Measurements from ENCODE around the gene POLR1G. TPM values are rescaled to one million over a fixed set of nuclear protein-coding genes. Genes with fewer than 3 reads are reported as not detected.

The POLR1G gene
- total RNA-seq, 1 experiment from 2014 or later: 6.6 TPM

DNA sequence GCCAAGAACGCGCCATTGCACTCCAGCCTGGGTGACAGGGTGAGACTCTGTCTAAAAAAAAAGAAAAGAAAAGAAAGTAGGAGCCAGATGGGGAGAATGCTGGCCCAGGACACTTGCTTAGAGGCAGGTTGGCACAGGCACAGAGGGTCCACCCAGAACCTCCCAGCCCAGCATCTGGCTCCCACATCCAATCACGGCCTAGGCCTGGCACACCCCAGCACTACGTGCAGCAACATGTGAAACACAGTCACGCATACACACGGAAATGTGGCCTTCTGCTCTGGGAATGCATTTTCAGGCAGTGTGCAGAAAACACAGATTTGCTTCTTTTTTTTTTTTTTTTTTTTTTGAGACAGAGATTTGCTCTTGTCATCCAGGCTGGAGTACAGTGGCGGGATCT is 40.5 kb downstream of the POLR1G start:
- no peak overlapping the region for H3K9ac ChIP-seq (ENCODE audit: low read length)
- no peak for DNase-seq
- peaks cover 55% of the 10 kb centered on the region for H3K4me1 ChIP-seq (ENCODE audit: low read length)
- 0 out of 2 replicates have a peak, but pooled peaks cover 3% of the 10 kb centered on the region for H3K27me3 ChIP-seq (ENCODE audit: low read length)
- H3K9me2 ChIP-seq (replicated peaks; ENCODE audit: insufficient read depth, low read length): no peaks in the 10 kb centered on the region
- no peaks in the 10 kb centered on the region for H4K20me1 ChIP-seq (ENCODE audit: insufficient read depth, low read depth, low read length)
- H3K27ac ChIP-seq (ENCODE audit: low read length): no peak overlapping the region
- no peak overlapping the region for H3K4me2 ChIP-seq (ENCODE audit: low read depth, low read length, poor library complexity, severe bottlenecking)
- H3K36me3 ChIP-seq (ENCODE audit: insufficient read depth, low read length): no peaks in the 10 kb centered on the region
- H3K4me3 ChIP-seq (ENCODE audit: low read length): no peak overlapping the region
- H2AFZ ChIP-seq (ENCODE audit: low read length): no peak overlapping the region
- H3K9me3 ChIP-seq (ENCODE audit: low read length): no peaks in the 10 kb centered on the region
- peaks cover 10% of the 10 kb centered on the region; the same call in 1 of the 2 replicates for H3K79me2 ChIP-seq (ENCODE audit: low read length)

DNA sequence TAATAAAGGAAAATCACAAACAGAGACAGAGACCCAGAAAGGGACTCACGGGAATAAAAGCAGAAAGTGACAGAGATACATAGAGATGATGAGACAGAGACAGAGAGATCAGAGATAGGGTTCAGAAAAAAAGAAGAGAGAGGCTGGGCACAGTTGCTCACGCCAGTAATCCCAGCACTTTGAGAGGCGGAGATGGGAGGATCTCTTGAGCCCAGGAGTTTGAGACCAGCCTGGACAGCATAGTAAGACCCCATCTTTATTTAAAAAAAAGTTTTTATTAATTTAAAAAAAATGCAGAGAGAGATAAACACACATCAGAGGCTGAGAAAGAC is 41.9 kb downstream of the POLR1G start:
- Histone ChIP-seq H3K9ac (ENCODE audit: low read length) (no peak overlapping the region), H3K4me3 (ENCODE audit: low read length) (no peak overlapping the region), H3K9me2 (replicated peaks; ENCODE audit: insufficient read depth, low read length) (no peaks in the 10 kb centered on the region), H3K9me3 (ENCODE audit: low read length) (no peaks in the 10 kb centered on the region), H3K36me3 (ENCODE audit: insufficient read depth, low read length) (no peaks in the 10 kb centered on the region), H3K4me2 (ENCODE audit: low read depth, low read length, poor library complexity, severe bottlenecking) (no peak overlapping the region), H3K4me1 (ENCODE audit: low read length) (peaks cover 44% of the 10 kb centered on the region), H3K27me3 (ENCODE audit: low read length) (0 out of 2 replicates have a peak, but pooled peaks cover 3% of the 10 kb centered on the region), H2AFZ (ENCODE audit: low read length) (no peak overlapping the region), H3K79me2 (ENCODE audit: low read length) (peaks cover 10% of the 10 kb centered on the region; the same call in 1 of the 2 replicates), H3K27ac (ENCODE audit: low read length) (no peak overlapping the region), H4K20me1 (ENCODE audit: insufficient read depth, low read depth, low read length) (no peaks in the 10 kb centered on the region)
- DNase-seq: no peak

DNA sequence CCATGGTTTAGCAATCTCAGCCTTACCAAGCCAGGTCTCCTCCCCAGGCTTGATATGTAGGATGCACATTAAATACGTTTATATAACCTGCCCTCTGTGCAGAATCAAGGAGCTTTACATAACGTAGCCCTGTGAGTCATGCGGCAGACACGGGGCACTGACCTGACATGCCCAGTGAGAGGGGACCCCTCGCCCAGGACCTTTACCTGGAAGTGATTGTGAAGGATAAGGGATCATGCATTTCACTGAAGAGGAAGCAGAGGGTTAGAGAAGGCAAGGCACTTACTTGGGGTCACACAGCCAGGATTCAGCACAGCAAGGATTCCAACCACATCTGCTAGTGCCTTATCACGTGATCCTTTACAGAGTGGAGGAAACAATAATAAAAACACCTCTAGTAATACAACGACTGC is 42.4 kb downstream of the POLR1G start:
- Histone ChIP-seq H4K20me1 (ENCODE audit: insufficient read depth, low read depth, low read length) (no peaks in the 10 kb centered on the region), H3K9me3 (ENCODE audit: low read length) (no peaks in the 10 kb centered on the region), H2AFZ (ENCODE audit: low read length) (no peak overlapping the region), H3K9ac (ENCODE audit: low read length) (peak overlapping the region; percentile 86), H3K9me2 (replicated peaks; ENCODE audit: insufficient read depth, low read length) (no peaks in the 10 kb centered on the region), H3K4me2 (ENCODE audit: low read depth, low read length, poor library complexity, severe bottlenecking) (peak overlapping the region; percentile 88), H3K79me2 (ENCODE audit: low read length) (peaks cover 10% of the 10 kb centered on the region; the same call in 1 of the 2 replicates), H3K4me1 (ENCODE audit: low read length) (peaks cover 39% of the 10 kb centered on the region), H3K4me3 (ENCODE audit: low read length) (peak overlapping the region; percentile 85; the same call in 1 of the 2 replicates), H3K27me3 (ENCODE audit: low read length) (0 out of 2 replicates have a peak, but pooled peaks cover 3% of the 10 kb centered on the region), H3K27ac (ENCODE audit: low read length) (no peak overlapping the region), H3K36me3 (ENCODE audit: insufficient read depth, low read length) (no peaks in the 10 kb centered on the region)
- no peak for DNase-seq

DNA sequence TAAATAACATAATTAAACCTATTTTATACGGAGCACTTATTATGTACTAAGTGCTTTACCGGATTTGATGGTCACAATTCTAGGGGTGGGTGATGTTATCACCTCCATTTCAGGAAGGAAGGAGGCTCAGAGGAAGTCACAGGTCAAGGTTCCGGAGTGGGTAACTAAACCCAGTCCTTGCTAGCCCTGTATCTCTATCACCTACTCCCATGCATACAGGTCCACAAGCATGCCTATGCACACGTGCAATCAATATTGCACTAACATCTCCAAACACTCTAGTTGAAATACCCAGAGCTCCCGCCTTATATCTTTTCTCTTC is 43.5 kb downstream of the POLR1G start:
- Histone ChIP-seq H3K9me3 (ENCODE audit: low read length) (no peaks in the 10 kb centered on the region), H4K20me1 (ENCODE audit: insufficient read depth, low read depth, low read length) (no peaks in the 10 kb centered on the region), H3K36me3 (ENCODE audit: insufficient read depth, low read length) (no peaks in the 10 kb centered on the region), H3K4me2 (ENCODE audit: low read depth, low read length, poor library complexity, severe bottlenecking) (peak overlapping the region; percentile 88), H3K4me1 (ENCODE audit: low read length) (peaks cover 31% of the 10 kb centered on the region), H3K9ac (ENCODE audit: low read length) (peak overlapping the region; percentile 86), H3K9me2 (replicated peaks; ENCODE audit: insufficient read depth, low read length) (no peaks in the 10 kb centered on the region), H2AFZ (ENCODE audit: low read length) (peak overlapping the region; percentile 60; the same call in 1 of the 2 replicates), H3K27me3 (ENCODE audit: low read length) (0 out of 2 replicates have a peak, but pooled peaks cover 3% of the 10 kb centered on the region), H3K4me3 (ENCODE audit: low read length) (peak overlapping the region; percentile 85), H3K27ac (ENCODE audit: low read length) (peak overlapping the region; percentile 70), H3K79me2 (ENCODE audit: low read length) (peaks cover 10% of the 10 kb centered on the region; the same call in 1 of the 2 replicates)
- peak; percentile 82 for DNase-seq

DNA sequence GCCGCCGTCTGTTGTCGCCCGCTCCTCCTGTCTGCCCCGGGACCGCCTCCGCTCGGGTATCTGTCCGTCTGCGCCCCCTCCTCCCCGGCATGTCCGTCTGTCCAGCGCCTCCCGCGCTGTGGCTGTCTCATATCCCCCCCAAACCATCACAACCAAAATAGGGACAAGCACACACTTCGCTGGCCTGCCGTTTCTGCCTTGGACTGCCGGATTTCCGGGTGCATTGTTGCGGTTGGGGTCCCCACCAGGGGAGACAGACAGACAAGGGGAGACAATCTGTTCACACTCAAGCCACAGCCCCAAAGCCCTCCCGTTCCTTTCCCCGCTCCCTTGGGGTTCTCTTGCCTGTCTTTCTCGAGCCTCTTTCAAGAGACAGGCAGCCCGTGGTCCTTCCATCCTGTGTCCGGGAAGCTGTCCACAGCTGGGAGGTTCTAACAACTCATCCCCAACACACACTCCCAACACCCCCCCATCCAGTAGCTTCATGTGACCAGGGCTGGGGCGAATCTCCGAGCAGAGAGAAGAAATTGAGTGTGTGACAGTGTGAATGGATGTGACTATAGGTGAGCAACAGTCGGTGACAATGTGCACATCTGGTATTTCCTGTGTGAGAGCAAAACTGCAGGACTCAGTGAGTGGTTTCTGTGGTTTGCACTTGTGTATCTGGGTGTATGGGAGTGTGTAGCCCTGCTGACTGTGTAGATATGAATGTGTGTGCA is 44.8 kb downstream of the POLR1G start:
- Histone ChIP-seq H3K36me3 (ENCODE audit: insufficient read depth, low read length) (no peaks in the 10 kb centered on the region), H3K9ac (ENCODE audit: low read length) (peak overlapping the region; percentile 89), H3K27me3 (ENCODE audit: low read length) (0 out of 2 replicates have a peak, but pooled peaks cover 3% of the 10 kb centered on the region), H3K4me2 (ENCODE audit: low read depth, low read length, poor library complexity, severe bottlenecking) (peak overlapping the region; percentile 99), H3K4me1 (ENCODE audit: low read length) (peaks cover 30% of the 10 kb centered on the region), H3K79me2 (ENCODE audit: low read length) (peaks cover 10% of the 10 kb centered on the region; the same call in 1 of the 2 replicates), H3K9me2 (replicated peaks; ENCODE audit: insufficient read depth, low read length) (no peaks in the 10 kb centered on the region), H3K9me3 (ENCODE audit: low read length) (no peaks in the 10 kb centered on the region), H2AFZ (ENCODE audit: low read length) (peak overlapping the region; percentile 99), H4K20me1 (ENCODE audit: insufficient read depth, low read depth, low read length) (no peaks in the 10 kb centered on the region), H3K27ac (ENCODE audit: low read length) (no peak overlapping the region), H3K4me3 (ENCODE audit: low read length) (peak overlapping the region; percentile 94)
- DNase-seq: peak; percentile 63

DNA sequence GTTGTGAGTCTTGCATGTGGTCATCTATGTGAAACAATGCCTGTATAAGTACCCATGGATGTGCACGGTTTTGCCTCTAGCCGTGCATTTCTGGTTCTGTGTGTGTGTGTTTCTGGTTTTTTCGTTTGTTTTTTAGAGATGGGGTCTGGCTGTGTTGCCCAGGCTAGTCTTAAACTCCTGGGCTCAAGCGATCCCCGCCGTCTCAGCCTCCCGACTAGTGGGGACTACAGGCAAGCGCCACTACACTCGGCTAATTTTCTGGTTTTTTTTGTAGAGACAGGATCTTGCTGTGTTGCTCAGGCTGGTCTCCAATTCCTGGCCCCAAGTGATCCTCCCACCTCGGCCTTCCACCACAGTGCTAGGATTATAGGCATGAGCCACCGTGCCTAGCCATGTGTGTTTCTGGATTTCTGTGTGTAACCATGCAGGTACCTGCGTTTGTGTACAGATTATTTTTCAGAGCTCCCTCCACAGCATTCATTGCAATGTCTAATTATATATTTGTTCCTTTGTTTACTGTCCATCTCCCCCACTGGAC is 45.5 kb downstream of the POLR1G start:
- DNase-seq: no peak
- Histone ChIP-seq H3K27me3 (ENCODE audit: low read length) (0 out of 2 replicates have a peak, but pooled peaks cover 3% of the 10 kb centered on the region), H3K9me2 (replicated peaks; ENCODE audit: insufficient read depth, low read length) (no peaks in the 10 kb centered on the region), H3K4me1 (ENCODE audit: low read length) (peaks cover 33% of the 10 kb centered on the region), H3K9ac (ENCODE audit: low read length) (no peak overlapping the region), H3K9me3 (ENCODE audit: low read length) (no peaks in the 10 kb centered on the region), H3K27ac (ENCODE audit: low read length) (no peak overlapping the region), H2AFZ (ENCODE audit: low read length) (0 out of 2 replicates have a peak overlapping the region, but pooled peaks have one; percentile 99), H3K36me3 (ENCODE audit: insufficient read depth, low read length) (no peaks in the 10 kb centered on the region), H3K4me2 (ENCODE audit: low read depth, low read length, poor library complexity, severe bottlenecking) (peak overlapping the region; percentile 99), H3K79me2 (ENCODE audit: low read length) (peaks cover 10% of the 10 kb centered on the region; the same call in 1 of the 2 replicates), H4K20me1 (ENCODE audit: insufficient read depth, low read depth, low read length) (no peaks in the 10 kb centered on the region), H3K4me3 (ENCODE audit: low read length) (peak overlapping the region; percentile 94; the same call in 1 of the 2 replicates)

DNA sequence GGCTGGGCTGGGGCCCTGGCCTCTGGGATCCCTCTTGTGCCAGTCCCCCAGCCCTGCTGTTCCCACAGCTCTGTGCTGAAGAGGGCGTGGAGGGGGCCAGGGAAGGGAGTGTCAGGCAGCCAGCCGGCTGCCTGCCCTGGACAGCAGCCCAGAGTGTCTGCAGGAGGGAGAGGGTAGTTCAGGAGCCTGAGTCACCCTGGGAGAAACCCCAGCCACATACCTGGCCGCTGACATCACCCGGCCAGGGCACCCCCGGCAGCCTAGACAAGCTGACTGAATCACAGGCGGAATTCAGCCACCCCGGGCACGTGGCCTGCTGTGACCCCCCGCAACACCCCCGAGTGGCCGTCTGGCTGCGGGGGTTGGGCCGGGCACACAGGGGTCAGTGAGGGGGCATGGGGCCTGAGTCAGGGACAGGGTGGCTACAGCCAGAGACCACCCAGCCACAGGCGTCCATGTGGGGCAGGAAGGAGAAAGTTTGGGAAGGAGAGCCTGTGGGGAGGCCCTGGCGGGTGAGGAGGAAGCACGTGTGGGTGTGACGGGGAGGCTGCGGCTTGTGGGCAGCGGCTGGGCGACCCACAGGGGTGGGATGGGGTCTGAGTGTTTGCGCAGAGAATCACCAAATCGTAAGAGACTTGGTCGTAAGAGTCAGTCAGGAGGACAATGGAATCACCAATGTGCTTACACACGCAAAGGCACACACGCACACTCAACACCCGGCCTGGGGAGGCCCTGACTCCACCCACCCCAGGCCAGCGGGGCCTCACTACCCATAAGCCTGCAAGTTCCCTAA is 49.5 kb downstream of the POLR1G start:
- H2AFZ ChIP-seq (ENCODE audit: low read length): no peak overlapping the region; the same call in 1 of the 2 replicates
- DNase-seq: no peak
- 0 out of 2 replicates have a peak, but pooled peaks cover 3% of the 10 kb centered on the region for H3K27me3 ChIP-seq (ENCODE audit: low read length)
- H3K9ac ChIP-seq (ENCODE audit: low read length): peak overlapping the region; percentile 17; the same call in 1 of the 2 replicates
- no peaks in the 10 kb centered on the region for H4K20me1 ChIP-seq (ENCODE audit: insufficient read depth, low read depth, low read length)
- no peak overlapping the region for H3K4me2 ChIP-seq (ENCODE audit: low read depth, low read length, poor library complexity, severe bottlenecking)
- peaks cover 23% of the 10 kb centered on the region for H3K4me1 ChIP-seq (ENCODE audit: low read length)
- H3K36me3 ChIP-seq (ENCODE audit: insufficient read depth, low read length): no peaks in the 10 kb centered on the region
- no peak overlapping the region for H3K4me3 ChIP-seq (ENCODE audit: low read length)
- H3K9me3 ChIP-seq (ENCODE audit: low read length): no peaks in the 10 kb centered on the region
- no peaks in the 10 kb centered on the region for H3K9me2 ChIP-seq (replicated peaks; ENCODE audit: insufficient read depth, low read length)
- no peaks in the 10 kb centered on the region for H3K79me2 ChIP-seq (ENCODE audit: low read length)
- H3K27ac ChIP-seq (ENCODE audit: low read length): no peak overlapping the region

DNA sequence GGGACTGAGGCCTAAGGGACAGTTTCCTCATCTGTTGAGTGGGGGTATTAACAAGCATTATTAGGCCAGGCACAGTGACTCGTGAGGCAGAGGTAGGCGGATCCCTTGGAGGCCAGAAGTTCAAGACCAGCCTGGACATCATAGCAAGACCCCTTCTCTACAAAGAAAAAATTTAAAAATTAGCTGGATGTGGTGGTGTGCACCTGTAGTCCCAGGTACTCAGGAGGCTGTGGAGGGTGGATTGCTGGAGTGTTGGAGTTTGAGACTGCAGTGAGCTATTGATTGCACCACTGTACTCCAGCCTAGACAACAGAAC is 50.0 kb downstream of the POLR1G start:
- no peak overlapping the region for H3K9ac ChIP-seq (ENCODE audit: low read length)
- no peak overlapping the region for H3K4me2 ChIP-seq (ENCODE audit: low read depth, low read length, poor library complexity, severe bottlenecking)
- no peak overlapping the region for H3K4me3 ChIP-seq (ENCODE audit: low read length)
- no peak overlapping the region for H3K27ac ChIP-seq (ENCODE audit: low read length)
- H3K36me3 ChIP-seq (ENCODE audit: insufficient read depth, low read length): no peaks in the 10 kb centered on the region
- no peak overlapping the region; the same call in 1 of the 2 replicates for H2AFZ ChIP-seq (ENCODE audit: low read length)
- DNase-seq: no peak
- H3K4me1 ChIP-seq (ENCODE audit: low read length): peaks cover 20% of the 10 kb centered on the region
- no peaks in the 10 kb centered on the region for H3K9me3 ChIP-seq (ENCODE audit: low read length)
- H4K20me1 ChIP-seq (ENCODE audit: insufficient read depth, low read depth, low read length): no peaks in the 10 kb centered on the region
- H3K27me3 ChIP-seq (ENCODE audit: low read length): 0 out of 2 replicates have a peak, but pooled peaks cover under 1% of the 10 kb centered on the region
- no peaks in the 10 kb centered on the region for H3K79me2 ChIP-seq (ENCODE audit: low read length)
- H3K9me2 ChIP-seq (replicated peaks; ENCODE audit: insufficient read depth, low read length): no peaks in the 10 kb centered on the region
